Epidermal melanocyte (primary cell): ENCODE results near the gene ARHGEF28.

Experiments
- DNase-seq: peaks from one replicate; pipeline ENCODE4 v3.0.0; 2011; ENCODE audit warnings: low spot score; ENCODE audit not compliant: insufficient read length

ARHGEF28 gene

GRCh38 chr5:73935719-73936118 lies 309.7 kb downstream of the ARHGEF28 start:
- DNase-seq = no peak

GRCh38 chr5:73938280-73938937 lies 312.4 kb downstream of the ARHGEF28 start:
- peak; percentile 77 for DNase-seq

- no peak for DNase-seq
Measured at GRCh38 chr5:73938938-73939320, 312.9 kb downstream of the ARHGEF28 start.

GRCh38 chr5:73939557-73939956 lies 313.6 kb downstream of the ARHGEF28 start:
- no peak for DNase-seq

- DNase-seq = no peak
Measured at GRCh38 chr5:73940026-73940425, 314.0 kb downstream of the ARHGEF28 start.

- no peak for DNase-seq
Measured at GRCh38 chr5:73940801-73941200, 314.8 kb downstream of the ARHGEF28 start.

GRCh38 chr5:73942783-73943182 lies 316.8 kb downstream of the ARHGEF28 start:
- no peak for DNase-seq

GRCh38 chr5:73943397-73943796 lies 317.4 kb downstream of the ARHGEF28 start:
- DNase-seq = no peak

- DNase-seq = no peak
Measured at GRCh38 chr5:73944581-73944980, 318.6 kb downstream of the ARHGEF28 start.

- DNase-seq = no peak
Measured at GRCh38 chr5:73945505-73945904, 319.5 kb downstream of the ARHGEF28 start.

- DNase-seq = no peak
Measured at GRCh38 chr5:73946278-73946677, 320.3 kb downstream of the ARHGEF28 start.

- DNase-seq = no peak
Measured at GRCh38 chr5:73946919-73947602, 321.1 kb downstream of the ARHGEF28 start.

- DNase-seq = no peak
Measured at GRCh38 chr5:73947906-73948640, 322.1 kb downstream of the ARHGEF28 start.

GRCh38 chr5:73948720-73949119 lies 322.7 kb downstream of the ARHGEF28 start:
- DNase-seq = no peak

GRCh38 chr5:73950441-73950873 lies 324.5 kb downstream of the ARHGEF28 start:
- no peak for DNase-seq

GRCh38 chr5:73950912-73951430 lies 325.0 kb downstream of the ARHGEF28 start:
- DNase-seq = no peak

GRCh38 chr5:73952872-73953271 lies 326.9 kb downstream of the ARHGEF28 start:
- no peak for DNase-seq

GRCh38 chr5:73954381-73954780 lies 328.4 kb downstream of the ARHGEF28 start:
- DNase-seq = no peak

GRCh38 chr5:73955271-73955846 lies 329.4 kb downstream of the ARHGEF28 start:
- DNase-seq = no peak

- DNase-seq = no peak
Measured at GRCh38 chr5:73957397-73958001, 331.5 kb downstream of the ARHGEF28 start.

GRCh38 chr5:73958037-73958436 lies 332.0 kb downstream of the ARHGEF28 start:
- no peak for DNase-seq
